ENCODE measurements around the gene BMP7. TPM values are rescaled to one million over a fixed set of nuclear protein-coding genes. Genes with fewer than 3 reads are reported as not detected.

BMP7 gene
- total RNA-seq, 2 experiments from 2014 or later = not detected

- ChIA-PET CTCF (no interaction called here), POLR2A (no interaction called here)
- ATAC-seq (ENCODE audit: poor library complexity) (no peak), DNase-seq (no peak)
- Histone ChIP-seq H3K27ac (ENCODE audit: low read depth in 1 of 2, low read length in 2 of 2) (no peak overlapping the region), H3K27me3 (ENCODE audit: control insufficient read depth in 1 of 2, insufficient read depth in 2 of 2, low read length in 2 of 2) (peaks cover 3 to 9% of the 10 kb centered on the region in 2 experiments), H3K9me3 (ENCODE audit: control insufficient read depth in 1 of 2, insufficient read depth in 1 of 2, low read length in 2 of 2) (peaks cover 0 to 9% of the 10 kb centered on the region in 2 experiments), H3K36me3 (ENCODE audit: insufficient read depth, low read length) (no peaks in the 10 kb centered on the region), H3K4me3 (ENCODE audit: low read length) (no peak overlapping the region), H3K4me1 (ENCODE audit: insufficient read depth, low read length) (no peaks in the 10 kb centered on the region)
- Mint-ChIP-seq H3K4me3 (no peak overlapping the region), H3K36me3 (ENCODE audit: low read depth) (no peaks in the 10 kb centered on the region), H3K9me3 (no peaks in the 10 kb centered on the region), H3K4me1 (ENCODE audit: low read depth) (no peaks in the 10 kb centered on the region), H3K27me3 (peaks cover 8% of the 10 kb centered on the region), H3K27ac (no peak overlapping the region)
- intact Hi-C loops (cut with DNase I, micrococcal nuclease) = no loop called here
- TF ChIP-seq, protein P1, sequence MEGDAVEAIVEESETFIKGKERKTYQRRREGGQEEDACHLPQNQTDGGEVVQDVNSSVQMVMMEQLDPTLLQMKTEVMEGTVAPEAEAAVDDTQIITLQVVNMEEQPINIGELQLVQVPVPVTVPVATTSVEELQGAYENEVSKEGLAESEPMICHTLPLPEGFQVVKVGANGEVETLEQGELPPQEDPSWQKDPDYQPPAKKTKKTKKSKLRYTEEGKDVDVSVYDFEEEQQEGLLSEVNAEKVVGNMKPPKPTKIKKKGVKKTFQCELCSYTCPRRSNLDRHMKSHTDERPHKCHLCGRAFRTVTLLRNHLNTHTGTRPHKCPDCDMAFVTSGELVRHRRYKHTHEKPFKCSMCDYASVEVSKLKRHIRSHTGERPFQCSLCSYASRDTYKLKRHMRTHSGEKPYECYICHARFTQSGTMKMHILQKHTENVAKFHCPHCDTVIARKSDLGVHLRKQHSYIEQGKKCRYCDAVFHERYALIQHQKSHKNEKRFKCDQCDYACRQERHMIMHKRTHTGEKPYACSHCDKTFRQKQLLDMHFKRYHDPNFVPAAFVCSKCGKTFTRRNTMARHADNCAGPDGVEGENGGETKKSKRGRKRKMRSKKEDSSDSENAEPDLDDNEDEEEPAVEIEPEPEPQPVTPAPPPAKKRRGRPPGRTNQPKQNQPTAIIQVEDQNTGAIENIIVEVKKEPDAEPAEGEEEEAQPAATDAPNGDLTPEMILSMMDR (IDR thresholded peaks at IDR 0.05) = no peak
These were observed 22.8 kb downstream of the BMP7 start for GRCh38 chr20:57243480-57244220.

DNA sequence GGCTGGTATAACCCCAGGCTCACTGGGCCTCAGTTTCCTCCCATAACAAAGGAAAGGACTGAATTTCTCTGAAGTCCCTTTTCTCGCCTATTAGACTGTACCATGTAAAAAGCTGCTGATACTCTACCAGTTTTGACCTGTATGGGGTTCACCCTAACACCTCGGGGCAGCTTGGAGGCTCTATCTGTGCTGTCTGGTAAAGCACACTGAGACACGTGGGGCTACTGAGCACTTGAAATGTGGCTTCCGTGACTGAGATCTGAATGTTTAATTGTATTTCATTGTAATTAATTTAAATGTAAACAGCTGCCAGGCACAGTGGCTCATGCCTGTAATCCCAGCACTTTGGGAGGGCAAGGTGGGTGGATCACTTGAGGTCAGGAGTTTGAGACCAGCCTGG lies 24.0 kb downstream of the BMP7 start:
- TF ChIP-seq, protein P1 (IDR thresholded peaks at IDR 0.05) = no peak
- CTCF ChIA-PET = no interaction called here
- H3K4me3 Mint-ChIP-seq = no peak overlapping the region

DNA sequence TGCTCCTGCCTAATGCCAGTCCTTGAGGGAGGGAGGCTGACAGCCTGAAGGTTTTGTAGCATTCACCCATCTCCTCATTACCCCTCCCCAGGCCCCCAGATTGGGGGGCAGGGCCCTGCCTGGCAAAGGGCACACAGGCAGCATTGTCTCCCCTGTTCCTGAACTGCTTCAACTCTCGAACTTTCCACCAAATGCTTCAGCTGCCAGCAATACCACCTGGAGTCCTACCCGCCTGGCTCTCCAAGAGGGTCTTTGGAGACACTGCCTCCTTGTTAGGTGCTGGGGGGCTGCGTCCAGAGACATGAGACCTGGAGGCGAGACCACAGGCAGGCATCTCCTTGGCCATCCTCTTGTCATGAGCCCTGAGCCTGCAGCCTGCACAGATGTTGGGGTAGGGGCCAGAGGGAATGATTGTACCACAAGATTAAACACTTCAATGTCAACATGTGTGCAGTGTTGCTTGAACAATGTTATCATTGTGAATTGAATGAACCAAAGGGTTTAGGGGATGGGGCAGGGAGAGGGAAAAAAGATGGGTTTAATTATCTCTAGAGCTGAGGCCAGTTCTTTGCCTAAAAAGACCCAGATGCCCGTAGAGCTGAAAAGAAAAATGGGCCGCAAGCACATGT lies 25.0 kb downstream of the BMP7 start:
- H3K9me3 ChIP-seq (ENCODE audit: control insufficient read depth in 1 of 2, insufficient read depth in 1 of 2, low read length in 2 of 2) = peaks cover 0 to 5% of the 10 kb centered on the region in 2 experiments
- Mint-ChIP-seq H3K36me3 (ENCODE audit: low read depth) (no peaks in the 10 kb centered on the region), H3K9me3 (no peaks in the 10 kb centered on the region), H3K4me1 (ENCODE audit: low read depth) (no peaks in the 10 kb centered on the region), H3K4me3 (no peak overlapping the region), H3K27me3 (peaks cover 16% of the 10 kb centered on the region), H3K27ac (no peak overlapping the region)
- DNase-seq (no peak), ATAC-seq (ENCODE audit: poor library complexity) (no peak)
- no peak overlapping the region for H3K27ac ChIP-seq (ENCODE audit: low read depth in 1 of 2, low read length in 2 of 2)
- intact Hi-C loops (cut with DNase I, micrococcal nuclease) = no loop called here
- ChIA-PET CTCF (no interaction called here), POLR2A (no interaction called here)
- H3K27me3 ChIP-seq (ENCODE audit: control insufficient read depth in 1 of 2, insufficient read depth in 2 of 2, low read length in 2 of 2) = peaks cover 4 to 7% of the 10 kb centered on the region in 2 experiments
- H3K36me3 ChIP-seq (ENCODE audit: insufficient read depth, low read length) = no peaks in the 10 kb centered on the region
- H3K4me1 ChIP-seq (ENCODE audit: insufficient read depth, low read length) = no peaks in the 10 kb centered on the region
- no peak overlapping the region for H3K4me3 ChIP-seq (ENCODE audit: low read length)
- TF ChIP-seq, protein P1 (IDR thresholded peaks at IDR 0.05) = no peak

More for the DNA sequence above, 24.0 kb downstream of the BMP7 start:
- peaks cover 0 to 5% of the 10 kb centered on the region in 2 experiments for H3K9me3 ChIP-seq (ENCODE audit: control insufficient read depth in 1 of 2, insufficient read depth in 1 of 2, low read length in 2 of 2)
- Mint-ChIP-seq H3K27ac (no peak overlapping the region), H3K9me3 (no peaks in the 10 kb centered on the region), H3K27me3 (peaks cover 8% of the 10 kb centered on the region), H3K36me3 (ENCODE audit: low read depth) (no peaks in the 10 kb centered on the region), H3K4me1 (ENCODE audit: low read depth) (no peaks in the 10 kb centered on the region)
- peaks cover 2 to 4% of the 10 kb centered on the region in 2 experiments for H3K27me3 ChIP-seq (ENCODE audit: control insufficient read depth in 1 of 2, insufficient read depth in 2 of 2, low read length in 2 of 2)
- no peaks in the 10 kb centered on the region for H3K4me1 ChIP-seq (ENCODE audit: insufficient read depth, low read length)
- H3K27ac ChIP-seq (ENCODE audit: low read depth in 1 of 2, low read length in 2 of 2) = no peak overlapping the region
- H3K36me3 ChIP-seq (ENCODE audit: insufficient read depth, low read length) = no peaks in the 10 kb centered on the region
- POLR2A ChIA-PET = no interaction called here
- DNase-seq (no peak), ATAC-seq (ENCODE audit: poor library complexity) (no peak)
- no peak overlapping the region for H3K4me3 ChIP-seq (ENCODE audit: low read length)
- intact Hi-C loops (cut with DNase I, micrococcal nuclease) = no loop called here

All from CD4-positive, alpha-beta T cell (primary cell).